ENCODE results near the gene ITM2C. TPM values are rescaled to one million over a fixed set of nuclear protein-coding genes. Genes with fewer than 3 reads are reported as not detected.

The ITM2C gene
- total and polyA plus RNA-seq, 5 donors from 2014 or later: 29.3 to 70.3 (median 52.2) TPM

GRCh38 chr2:230905448-230906421, 41.0 kb downstream of the ITM2C start:
- no peaks in the 10 kb centered on the region for H3K9me3 ChIP-seq (ENCODE audit: control insufficient read depth in 2 of 2, low read length in 2 of 2)
- H3K27me3 Mint-ChIP-seq: no peaks in the 10 kb centered on the region
- peaks cover 31% of the 10 kb centered on the region for H3K4me1 ChIP-seq (ENCODE audit: control insufficient read depth, insufficient read depth, low read length, poor library complexity, severe bottlenecking)
- H3K36me3 ChIP-seq (ENCODE audit: control insufficient read depth, insufficient read depth, low read length): peaks cover 12% of the 10 kb centered on the region
- peak overlapping the region; percentile 38 to 46 (median 42) for H3K4me3 Mint-ChIP-seq
- H3K4me1 Mint-ChIP-seq: peaks cover 0 to 42% (median 8%) of the 10 kb centered on the region in 4 donors
- H3K4me3 ChIP-seq (ENCODE audit: low read depth, low read length): no peak overlapping the region
- peaks cover 10% of the 10 kb centered on the region for H3K36me3 Mint-ChIP-seq
- peak; percentile 55 to 89 (median 64) for DNase-seq
- H3K27me3 ChIP-seq (ENCODE audit: control insufficient read depth, insufficient read depth, low read length): no peaks in the 10 kb centered on the region
- peak overlapping the region; percentile 54 to 79 (median 77) for H3K27ac Mint-ChIP-seq
- peak; percentile 91 for ATAC-seq (ENCODE audit: low read depth in 2 of 2)
- no peaks in the 10 kb centered on the region for H3K9me3 Mint-ChIP-seq
- peak overlapping the region; percentile 27 for H3K27ac ChIP-seq (ENCODE audit: insufficient read depth, low read length, poor library complexity, severe bottlenecking)

GRCh38 chr2:230906471-230907230, 41.9 kb downstream of the ITM2C start:
- DNase-seq: no peak

GRCh38 chr2:230907361-230908091, 42.8 kb downstream of the ITM2C start:
- no peak for DNase-seq
- H3K4me1 ChIP-seq (ENCODE audit: control insufficient read depth, insufficient read depth, low read length, poor library complexity, severe bottlenecking): peaks cover 26% of the 10 kb centered on the region
- peaks cover 0 to 47% (median 12%) of the 10 kb centered on the region in 4 donors for H3K4me1 Mint-ChIP-seq

More at GRCh38 chr2:230906471-230907230, 41.9 kb downstream of the ITM2C start:
- Histone ChIP-seq H3K27me3 (ENCODE audit: control insufficient read depth, insufficient read depth, low read length) (no peaks in the 10 kb centered on the region), H3K36me3 (ENCODE audit: control insufficient read depth, insufficient read depth, low read length) (peaks cover 12% of the 10 kb centered on the region), H3K4me1 (ENCODE audit: control insufficient read depth, insufficient read depth, low read length, poor library complexity, severe bottlenecking) (peaks cover 31% of the 10 kb centered on the region), H3K4me3 (ENCODE audit: low read depth, low read length) (no peak overlapping the region), H3K27ac (ENCODE audit: insufficient read depth, low read length, poor library complexity, severe bottlenecking) (no peak overlapping the region), H3K9me3 (ENCODE audit: control insufficient read depth in 2 of 2, low read length in 2 of 2) (no peaks in the 10 kb centered on the region)
- Mint-ChIP-seq H3K4me3 (peak overlapping the region in 2 of 4 donors; percentile 19 to 31), H3K9me3 (no peaks in the 10 kb centered on the region), H3K27ac (peak overlapping the region; percentile 48 to 79 (median 77)), H3K27me3 (no peaks in the 10 kb centered on the region), H3K36me3 (peaks cover 14% of the 10 kb centered on the region), H3K4me1 (peaks cover 0 to 51% (median 12%) of the 10 kb centered on the region in 4 donors)
- ATAC-seq (ENCODE audit: low read depth in 2 of 2): no peak

DNA sequence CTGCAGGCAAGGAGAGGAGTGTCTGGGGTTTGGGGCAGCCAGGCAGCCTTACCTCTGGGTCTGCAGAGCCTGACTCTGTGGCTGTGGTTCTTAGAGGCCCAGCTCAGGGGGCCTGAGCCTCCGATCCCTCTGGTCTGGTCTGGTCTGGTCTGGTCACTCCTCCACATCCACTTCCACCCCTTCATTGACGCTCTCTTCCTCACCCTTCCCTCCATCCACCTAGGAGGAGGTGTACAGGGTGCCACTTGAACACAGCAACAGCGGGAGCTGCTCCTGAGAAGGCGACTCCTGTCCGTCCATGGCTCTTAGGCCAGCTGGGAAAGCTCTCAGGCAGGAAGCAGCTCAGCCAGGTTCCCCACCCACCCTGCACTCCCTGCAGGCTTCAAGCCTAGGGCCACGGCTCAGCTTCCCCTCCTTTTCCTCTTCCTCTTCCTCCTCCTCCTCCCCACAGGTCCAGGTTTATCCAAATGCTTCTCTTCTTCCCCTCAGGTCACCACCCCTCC, 43.4 kb downstream of the ITM2C start:
- peaks cover 14% of the 10 kb centered on the region for H3K36me3 Mint-ChIP-seq
- H3K27me3 Mint-ChIP-seq: no peaks in the 10 kb centered on the region
- peaks cover 0 to 47% (median 12%) of the 10 kb centered on the region in 4 donors for H3K4me1 Mint-ChIP-seq
- H3K4me3 Mint-ChIP-seq: peak overlapping the region in 2 of 4 donors; percentile 16 to 34
- H3K27me3 ChIP-seq (ENCODE audit: control insufficient read depth, insufficient read depth, low read length): no peaks in the 10 kb centered on the region
- DNase-seq (no peak), ATAC-seq (ENCODE audit: low read depth in 2 of 2) (no peak)
- no peaks in the 10 kb centered on the region for H3K9me3 Mint-ChIP-seq
- peaks cover 25% of the 10 kb centered on the region for H3K4me1 ChIP-seq (ENCODE audit: control insufficient read depth, insufficient read depth, low read length, poor library complexity, severe bottlenecking)
- H3K4me3 ChIP-seq (ENCODE audit: low read depth, low read length): no peak overlapping the region
- peaks cover 12% of the 10 kb centered on the region for H3K36me3 ChIP-seq (ENCODE audit: control insufficient read depth, insufficient read depth, low read length)
- peak overlapping the region in 2 of 3 donors; percentile 8 to 16 for H3K27ac Mint-ChIP-seq
- H3K27ac ChIP-seq (ENCODE audit: insufficient read depth, low read length, poor library complexity, severe bottlenecking): no peak overlapping the region
- H3K9me3 ChIP-seq (ENCODE audit: control insufficient read depth in 2 of 2, low read length in 2 of 2): no peaks in the 10 kb centered on the region

More at GRCh38 chr2:230907361-230908091, 42.8 kb downstream of the ITM2C start:
- H3K9me3 ChIP-seq (ENCODE audit: control insufficient read depth in 2 of 2, low read length in 2 of 2): no peaks in the 10 kb centered on the region
- Mint-ChIP-seq H3K36me3 (peaks cover 14% of the 10 kb centered on the region), H3K27me3 (no peaks in the 10 kb centered on the region), H3K4me3 (no peak overlapping the region), H3K9me3 (no peaks in the 10 kb centered on the region), H3K27ac (no peak overlapping the region)
- ATAC-seq (ENCODE audit: low read depth in 2 of 2): no peak
- H3K36me3 ChIP-seq (ENCODE audit: control insufficient read depth, insufficient read depth, low read length): peaks cover 12% of the 10 kb centered on the region
- no peaks in the 10 kb centered on the region for H3K27me3 ChIP-seq (ENCODE audit: control insufficient read depth, insufficient read depth, low read length)
- H3K4me3 ChIP-seq (ENCODE audit: low read depth, low read length): no peak overlapping the region
- H3K27ac ChIP-seq (ENCODE audit: insufficient read depth, low read length, poor library complexity, severe bottlenecking): no peak overlapping the region

DNA sequence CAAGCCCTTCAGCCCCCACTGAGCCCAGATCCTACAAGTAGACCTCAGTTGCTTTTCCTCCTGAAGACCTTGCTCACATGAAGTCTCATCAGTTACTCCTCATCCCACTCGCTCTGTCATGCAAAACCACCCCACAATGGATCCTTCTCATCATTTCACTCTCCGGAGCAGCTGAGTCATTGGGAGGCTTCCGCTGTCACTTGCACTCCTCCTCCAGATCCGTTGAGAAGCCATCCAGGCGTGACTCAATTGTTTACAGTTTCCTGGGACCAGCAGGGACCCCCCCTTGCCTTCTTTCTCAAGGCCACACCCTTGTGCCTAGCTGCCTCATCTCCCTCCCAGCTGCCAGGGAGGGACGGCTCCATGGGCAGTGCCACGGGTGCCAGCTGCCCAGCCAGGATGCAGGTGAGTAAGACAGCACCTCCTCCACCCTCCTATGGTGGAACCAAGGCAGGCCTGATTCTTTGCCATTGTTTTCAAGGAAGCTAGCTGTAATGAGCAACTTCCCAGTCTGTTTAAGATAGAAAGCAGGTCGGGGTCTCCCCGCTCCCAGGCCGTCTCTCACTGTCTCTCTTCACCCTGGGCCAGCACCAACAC, 44.0 kb downstream of the ITM2C start:
- peaks cover 25% of the 10 kb centered on the region for H3K4me1 ChIP-seq (ENCODE audit: control insufficient read depth, insufficient read depth, low read length, poor library complexity, severe bottlenecking)
- H3K4me1 Mint-ChIP-seq: peaks cover 0 to 50% (median 16%) of the 10 kb centered on the region in 4 donors
- H3K36me3 ChIP-seq (ENCODE audit: control insufficient read depth, insufficient read depth, low read length): peaks cover 12% of the 10 kb centered on the region
- peak overlapping the region in 2 of 4 donors; percentile 16 to 34 for H3K4me3 Mint-ChIP-seq
- H3K36me3 Mint-ChIP-seq: peaks cover 14% of the 10 kb centered on the region
- no peaks in the 10 kb centered on the region for H3K27me3 Mint-ChIP-seq
- H3K9me3 ChIP-seq (ENCODE audit: control insufficient read depth in 2 of 2, low read length in 2 of 2): no peaks in the 10 kb centered on the region
- DNase-seq (peak in 1 of 3 donors; percentile 69), ATAC-seq (ENCODE audit: low read depth in 2 of 2) (no peak)
- no peaks in the 10 kb centered on the region for H3K27me3 ChIP-seq (ENCODE audit: control insufficient read depth, insufficient read depth, low read length)
- H3K4me3 ChIP-seq (ENCODE audit: low read depth, low read length): no peak overlapping the region
- H3K27ac Mint-ChIP-seq: peak overlapping the region in 2 of 3 donors; percentile 8 to 16
- H3K9me3 Mint-ChIP-seq: no peaks in the 10 kb centered on the region
- no peak overlapping the region for H3K27ac ChIP-seq (ENCODE audit: insufficient read depth, low read length, poor library complexity, severe bottlenecking)

DNA sequence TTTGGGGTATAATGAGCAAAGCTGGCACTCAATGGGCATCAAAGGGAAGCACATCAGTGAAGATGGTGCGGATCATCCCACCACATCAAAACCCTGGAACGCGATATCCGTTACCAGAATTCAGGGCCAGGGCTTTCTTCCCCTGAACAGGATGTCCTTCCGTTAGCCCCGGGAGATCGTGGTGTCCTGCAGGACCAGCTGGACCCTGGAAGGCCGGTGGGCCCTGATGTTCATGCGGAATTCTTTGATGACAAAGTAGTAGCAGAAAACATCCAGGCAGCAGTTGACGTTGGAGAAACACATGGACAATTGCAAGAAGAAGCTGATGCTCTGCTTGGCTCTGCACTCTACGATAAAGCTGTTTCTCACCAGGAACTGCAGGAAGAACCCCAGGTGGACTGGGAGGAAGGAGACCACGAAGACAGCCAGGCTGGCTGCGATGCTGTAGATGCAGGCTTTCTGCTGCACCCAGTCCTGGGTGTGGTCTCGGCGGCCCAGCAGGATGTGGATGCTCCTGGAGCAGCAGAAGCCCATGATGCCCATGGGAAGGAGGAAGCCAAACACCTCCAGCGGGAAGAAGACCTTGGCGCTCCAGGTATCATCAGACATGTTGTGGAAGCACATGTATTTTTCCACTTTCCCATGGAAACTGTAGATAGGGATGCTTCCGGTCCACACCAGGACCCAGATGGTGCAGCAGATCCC, 45.3 kb downstream of the ITM2C start:
- Histone ChIP-seq H3K4me3 (ENCODE audit: low read depth, low read length) (no peak overlapping the region), H3K4me1 (ENCODE audit: control insufficient read depth, insufficient read depth, low read length, poor library complexity, severe bottlenecking) (peaks cover 20% of the 10 kb centered on the region), H3K27ac (ENCODE audit: insufficient read depth, low read length, poor library complexity, severe bottlenecking) (no peak overlapping the region), H3K9me3 (ENCODE audit: control insufficient read depth in 2 of 2, low read length in 2 of 2) (no peaks in the 10 kb centered on the region), H3K36me3 (ENCODE audit: control insufficient read depth, insufficient read depth, low read length) (peaks cover 12% of the 10 kb centered on the region), H3K27me3 (ENCODE audit: control insufficient read depth, insufficient read depth, low read length) (no peaks in the 10 kb centered on the region)
- ATAC-seq (ENCODE audit: low read depth in 2 of 2): no peak
- no peaks in the 10 kb centered on the region for H3K27me3 Mint-ChIP-seq
- peaks cover 0 to 52% (median 17%) of the 10 kb centered on the region in 4 donors for H3K4me1 Mint-ChIP-seq
- H3K36me3 Mint-ChIP-seq: peaks cover 17% of the 10 kb centered on the region
- no peak overlapping the region for H3K27ac Mint-ChIP-seq
- H3K4me3 Mint-ChIP-seq: peak overlapping the region in 3 of 4 donors; percentile 1 to 17 (median 9)
- no peaks in the 10 kb centered on the region for H3K9me3 Mint-ChIP-seq
- no peak for DNase-seq
